HepG2 (cell line): Measurements from ENCODE around the gene DLX4. TPM values are rescaled to one million over a fixed set of nuclear protein-coding genes. Genes with fewer than 3 reads are reported as not detected.

Experiments
- ATAC-seq: fragments of 200-7000 bp; cut with Tn5 transposase; 3 replicates; pipeline ENCODE4 v1.9.1; 2020; ENCODE audit warnings: mild to moderate bottlenecking, moderate library complexity
- BruUV-seq: library from RNA; stranded (reverse); fragments of 400-500 nt; replicated peaks from 2 replicates; lab custom pipeline; 2021; lab: Mats Ljungman, UMichigan
- CTCF ChIA-PET: fragments of 300-600 bp; formaldehyde crosslinking; extraction: SDS; loops from one replicate; lab custom pipeline; 2021; ENCODE audit warnings: low total read pairs, inconsistent platforms, low intra/inter-chr PET ratio; lab: Yijun Ruan, JAX
- POLR2A ChIA-PET: fragments of 350-600 bp; sonication (Branson Sonifier 250); formaldehyde crosslinking; loops from one replicate; lab custom pipeline; 2020; ENCODE audit warnings: antibody characterized with exemption, inconsistent platforms; lab: Yijun Ruan, JAX
- DNase-seq: peaks from one replicate; pipeline ENCODE4 v3.0.0-alpha.2; 2015; ENCODE audit warnings: low spot score
- FAIRE-seq: peaks from 3 replicates; lab custom pipeline; 2011; peaks lifted over from hg19 to GRCh38; lab: Jason Lieb, UNC
- H2AFZ ChIP-seq: one replicate; pipeline ENCODE4 v1.6.1; 2011; ENCODE audit warnings: low read length, inconsistent platforms
- H3K27ac ChIP-seq: fragments of 300-600 bp; 3 replicates; pipeline ENCODE4 v1.8.0; 2011; ENCODE audit warnings: mixed run types, mild to moderate bottlenecking, mixed read lengths, low read length, inconsistent platforms; ENCODE audit not compliant: insufficient read depth; ENCODE audit errors: extremely low read length
- H3K27me3 ChIP-seq, 2 experiments: fragments of 200-600 bp in 1 of 2; 2 replicates in 1 of 2; 3 replicates in 1 of 2; pipeline versions ENCODE4 v1.6.0 to v1.8.0; 2011; ENCODE audit warnings: low read length in 2 of 2, mild to moderate bottlenecking in 2 of 2, moderate library complexity in 2 of 2, inconsistent platforms in 1 of 2; ENCODE audit not compliant: insufficient read depth in 2 of 2, control insufficient read depth in 1 of 2
- H3K36me3 ChIP-seq, 2 experiments: fragments of 200-600 bp in 1 of 2; replicated peaks in 1 of 2; 2 replicates in 1 of 2; 3 replicates in 1 of 2; pipeline versions ENCODE4 v1.5.1 to v1.8.0; 2011; ENCODE audit warnings: low read length in 2 of 2, inconsistent platforms in 1 of 2; ENCODE audit not compliant: insufficient read depth in 2 of 2, control insufficient read depth in 1 of 2
- H3K4me1 ChIP-seq: 2 replicates; pipeline ENCODE4 v1.5.1; 2012; ENCODE audit warnings: low read length, inconsistent platforms; ENCODE audit not compliant: insufficient read depth
- H3K4me2 ChIP-seq: 2 replicates; pipeline ENCODE4 v1.6.0; 2011; ENCODE audit warnings: low read depth, low read length, inconsistent platforms
- H3K4me3 ChIP-seq, 3 experiments: fragments of 200-600 bp in 1 of 3; sonication (generic), shearing (Covaris generic) in 1 of 3; replicated peaks in 1 of 3; 2 replicates each; pipeline ENCODE4 v1.5.1; 2011 to 2016; ENCODE audit warnings: low read length in 3 of 3, inconsistent platforms in 2 of 3, low read depth in 2 of 3, mild to moderate bottlenecking in 2 of 3, control low read depth in 1 of 3, mixed read lengths in 1 of 3; ENCODE audit not compliant: insufficient read depth in 1 of 3
- H3K79me2 ChIP-seq: one replicate; pipeline ENCODE4 v1.6.1; 2011; ENCODE audit warnings: low read length, inconsistent platforms; ENCODE audit not compliant: insufficient read depth
- H3K9ac ChIP-seq: 2 replicates; pipeline ENCODE4 v1.6.0; 2011; ENCODE audit warnings: mild to moderate bottlenecking, low read depth, low read length, inconsistent platforms; ENCODE audit not compliant: insufficient read depth
- H3K9me3 ChIP-seq: 2 replicates; pipeline ENCODE4 v1.5.1; 2012; ENCODE audit warnings: mild to moderate bottlenecking, low read length
- H4K20me1 ChIP-seq: 2 replicates; pipeline ENCODE4 v1.6.0; 2011; ENCODE audit warnings: inconsistent platforms, mild to moderate bottlenecking, low read length, moderate library complexity; ENCODE audit not compliant: insufficient read depth
- HOXA9 ChIP-seq: sonication (generic); formaldehyde crosslinking; IDR thresholded peaks from 2 replicates; pipeline ENCODE4 v1.8.1; 2022; ENCODE audit warnings: missing genetic modification reagents, mild to moderate bottlenecking, moderate library complexity, borderline replicate concordance
- MAF1 ChIP-seq: sonication (generic); formaldehyde crosslinking; IDR thresholded peaks from 2 replicates; pipeline ENCODE4 v1.5.0; 2020; ENCODE audit warnings: missing genetic modification reagents, borderline replicate concordance
- PPARG ChIP-seq: conservative IDR thresholded peaks from 2 replicates; pipeline ENCODE4 v1.6.1; 2016; ENCODE audit warnings: missing biosample characterization, missing genetic modification reagents
- SNAI1 ChIP-seq: sonication (generic); formaldehyde crosslinking; IDR thresholded peaks from 2 replicates; pipeline ENCODE4 v1.5.0; 2020; ENCODE audit warnings: mild to moderate bottlenecking, missing genetic modification reagents, borderline replicate concordance
- SRF ChIP-seq: IDR thresholded peaks from 2 replicates; pipeline ENCODE4 v1.6.1; 2011; ENCODE audit warnings: mild to moderate bottlenecking, low read depth, low read length, moderate library complexity
- TBL1XR1 ChIP-seq: fragments of 150-350 bp; IDR thresholded peaks from 2 replicates; pipeline ENCODE4 v1.6.1; 2014; ENCODE audit warnings: borderline replicate concordance, low read length; ENCODE audit not compliant: partially characterized antibody
- TIGD3 ChIP-seq: sonication (generic); formaldehyde crosslinking; IDR thresholded peaks from 2 replicates; pipeline ENCODE4 v1.5.1; 2020; ENCODE audit warnings: mild to moderate bottlenecking, missing genetic modification reagents, borderline replicate concordance
- ZNF335 ChIP-seq: sonication (generic); formaldehyde crosslinking; IDR thresholded peaks from 2 replicates; pipeline ENCODE4 v1.4.0; 2020; ENCODE audit warnings: missing genetic modification reagents
- ZNF432 ChIP-seq: sonication (generic); formaldehyde crosslinking; IDR thresholded peaks from 2 replicates; pipeline ENCODE4 v1.5.0; 2020; ENCODE audit warnings: missing genetic modification reagents, mild to moderate bottlenecking, borderline replicate concordance
- ZNF550 ChIP-seq: sonication (generic); formaldehyde crosslinking; IDR thresholded peaks from 2 replicates; pipeline ENCODE4 v1.4.0; 2020; ENCODE audit warnings: mild to moderate bottlenecking, missing genetic modification reagents, borderline replicate concordance
- ZSCAN22 ChIP-seq: sonication (generic); formaldehyde crosslinking; IDR thresholded peaks from 2 replicates; pipeline ENCODE4 v1.4.0; 2020; ENCODE audit warnings: mild to moderate bottlenecking, missing genetic modification reagents
- WGBS: methylation state at CpG from one replicate; pipeline ENCODE4 v1.1.6; 2017; ENCODE audit warnings: low lambda C conversion rate; 5-methylcytosine and 5-hydroxymethylcytosine counted together
- in situ Hi-C: cut with HindIII; loops from 2 replicates; pipeline ENCODE4 v1.10.0; 2017; ENCODE audit warnings: low pct_unique_long_range_greater_than_20kb; ENCODE audit not compliant: extremely low pct_ligation_motif_present
- intact Hi-C: fragments of 100-400 bp; cut with micrococcal nuclease; formaldehyde crosslinking; loops from one replicate; pipeline ENCODE4 v1.10.0; 2022; ENCODE audit not compliant: unreplicated experiment
- polyA plus RNA-seq, 8 experiments: library from polyadenylated mRNA; depleted of rRNA in 3 of 8; stranded (reverse) in 7 of 8; unstranded in 1 of 8; fragments of >200 nt; fragmentation: Illumina TruSeq in 4 of 8; extraction: Trizol in 4 of 8; gene quantifications; 2 replicates each; pipeline versions ENCODE4 v1.2.1 to v1.2.3, GENCODE V29; 2011 to 2016; ENCODE audit warnings: low read depth in 4 of 8, missing spikeins in 1 of 8, mixed read lengths in 1 of 8; ENCODE audit not compliant: insufficient read depth in 1 of 8
- total RNA-seq, 5 experiments: library from RNA; depleted of rRNA; stranded (reverse); fragments of >200 nt; fragmentation: Illumina TruSeq; extraction: Trizol; gene quantifications; 2 replicates each; pipeline ENCODE4 v1.2.3, GENCODE V29; 2016; ENCODE audit warnings: low read depth in 1 of 5
- TF ChIP-seq, protein P1 (sequence below): IDR thresholded peaks from 2 replicates; pipeline ENCODE4 v1.6.1; 2016; ENCODE audit warnings: missing compliant biosample characterization, missing genetic modification reagents, borderline replicate concordance
- TF ChIP-seq, protein P2 (sequence below): IDR thresholded peaks from 2 replicates; pipeline ENCODE4 v1.6.1; 2016; ENCODE audit warnings: missing genetic modification reagents, missing compliant biosample characterization

DLX4 gene
- total and polyA plus RNA-seq, 2 of the 13 experiments (the other 11 are each of a cell fraction or from before 2014, with no cell fraction given) = 0.55 to 2.3 TPM

DNA sequence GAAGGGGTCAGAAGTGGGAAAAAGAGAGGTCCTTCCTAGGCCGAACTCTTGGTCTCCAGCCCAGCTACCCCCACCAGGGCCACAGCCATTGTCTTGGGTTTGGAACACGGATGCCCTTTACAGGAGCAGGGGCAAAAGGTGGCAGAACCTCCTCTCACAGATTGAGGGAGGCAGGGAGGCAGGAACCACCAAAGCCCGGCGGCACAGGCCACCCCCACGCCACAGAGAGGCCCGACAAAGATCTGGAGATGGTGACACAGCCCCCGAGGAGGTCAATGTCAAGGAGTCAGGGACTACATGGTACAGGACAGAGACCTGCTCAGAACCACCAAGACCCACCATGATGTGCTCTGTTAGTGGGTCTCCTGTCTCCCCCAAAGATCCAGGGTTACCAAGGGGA lies 44.4 kb upstream of the DLX4 start:
- Histone ChIP-seq H3K4me1 (peaks cover 34% of the 10 kb centered on the region), H3K9me3 (no peaks in the 10 kb centered on the region), H2AFZ (no peak overlapping the region), H3K27me3 (peaks cover 6 to 48% of the 10 kb centered on the region in 2 experiments; a peak in 3 of 5 replicates), H3K27ac (no peak overlapping the region), H3K4me2 (no peak overlapping the region), H3K9ac (no peak overlapping the region), H3K79me2 (no peaks in the 10 kb centered on the region), H3K36me3 (no peaks in the 10 kb centered on the region), H3K4me3 (no peak overlapping the region), H4K20me1 (no peaks in the 10 kb centered on the region)
- in situ Hi-C loops = no loop called here
- 11% methylated on average over 7 of the region's 7 CpGs for WGBS
- FAIRE-seq = no peak
- ChIA-PET POLR2A (no interaction called here), CTCF (no interaction called here)
- ATAC-seq = no peak
- TF ChIP-seq SRF (no peak), TBL1XR1 (no peak), MAF1 (CRISPR knock-in tag) (no peak), ZSCAN22 (CRISPR knock-in tag) (no peak), PPARG (CRISPR knock-in tag) (no peak)
- no peak for DNase-seq
- intact Hi-C loops = no loop called here
- no TSS peak for BruUV-seq

- intact Hi-C loops = no loop called here
- ChIA-PET CTCF (no interaction called here), POLR2A (no interaction called here)
- in situ Hi-C loops = no loop called here
- no peaks in the 10 kb centered on the region for H3K9me3 ChIP-seq
- no peak overlapping the region for H3K4me3 ChIP-seq
- no peak overlapping the region for H3K27ac ChIP-seq
- TF ChIP-seq ZNF335 (CRISPR knock-in tag) (no peak), SNAI1 (CRISPR knock-in tag) (no peak), TIGD3 (CRISPR knock-in tag) (no peak), ZNF550 (no peak), HOXA9 (CRISPR knock-in tag) (no peak), ZNF432 (CRISPR knock-in tag) (no peak)
- TF ChIP-seq, protein P1, sequence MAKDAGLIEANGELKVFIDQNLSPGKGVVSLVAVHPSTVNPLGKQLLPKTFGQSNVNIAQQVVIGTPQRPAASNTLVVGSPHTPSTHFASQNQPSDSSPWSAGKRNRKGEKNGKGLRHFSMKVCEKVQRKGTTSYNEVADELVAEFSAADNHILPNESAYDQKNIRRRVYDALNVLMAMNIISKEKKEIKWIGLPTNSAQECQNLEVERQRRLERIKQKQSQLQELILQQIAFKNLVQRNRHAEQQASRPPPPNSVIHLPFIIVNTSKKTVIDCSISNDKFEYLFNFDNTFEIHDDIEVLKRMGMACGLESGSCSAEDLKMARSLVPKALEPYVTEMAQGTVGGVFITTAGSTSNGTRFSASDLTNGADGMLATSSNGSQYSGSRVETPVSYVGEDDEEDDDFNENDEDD (CRISPR knock-in tag) = no peak
- TF ChIP-seq, protein P2, sequence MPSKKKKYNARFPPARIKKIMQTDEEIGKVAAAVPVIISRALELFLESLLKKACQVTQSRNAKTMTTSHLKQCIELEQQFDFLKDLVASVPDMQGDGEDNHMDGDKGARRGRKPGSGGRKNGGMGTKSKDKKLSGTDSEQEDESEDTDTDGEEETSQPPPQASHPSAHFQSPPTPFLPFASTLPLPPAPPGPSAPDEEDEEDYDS = no peak
- TF ChIP-seq, all 625 proteins: peak for 0
- Histone ChIP-seq H3K4me1 (peaks cover 24% of the 10 kb centered on the region), H3K4me2 (no peak overlapping the region), H3K27me3 (peaks cover 6 to 55% of the 10 kb centered on the region in 2 experiments; a peak in 3 of 5 replicates), H3K36me3 (no peaks in the 10 kb centered on the region), H4K20me1 (no peaks in the 10 kb centered on the region), H3K9ac (no peak overlapping the region), H3K79me2 (no peaks in the 10 kb centered on the region), H2AFZ (no peak overlapping the region)
- ATAC-seq (no peak), FAIRE-seq (no peak), DNase-seq (no peak)
- no TSS peak for BruUV-seq
- WGBS = 57% methylated on average over 9 of the region's 9 CpGs
Observed at GRCh38 chr17:49925921-49926320, 43.1 kb upstream of the DLX4 start.
